Adrenal gland (tissue), 12 donors: ENCODE measurements around the gene SCOC. TPM values are rescaled to one million over a fixed set of nuclear protein-coding genes. Genes with fewer than 3 reads are reported as not detected.

Experiments used
- DNase-seq, 7 donors: peaks; one replicate each; pipeline ENCODE4 v3.0.0-alpha.2; 2019 to 2020
- H3K27ac ChIP-seq, 5 donors: fragments of 200-600 bp; sonication (generic) in 4 of 5; 1 replicate in 3 of 5; 2 replicates in 2 of 5; pipeline versions ENCODE4 v1.5.1 to v1.8.0; 2016 to 2020; ENCODE audit warnings: mild to moderate bottlenecking in 1 of 5
- H3K27me3 ChIP-seq: fragments of 200-600 bp; 2 replicates; pipeline ENCODE4 v1.8.0; 2021
- H3K36me3 ChIP-seq, 2 donors: fragments of 200-600 bp; replicated peaks in 1 of 2; 1 replicate in 1 of 2; 2 replicates in 1 of 2; pipeline versions ENCODE4 v1.5.1 to v1.8.0; 2018 to 2022
- H3K4me1 ChIP-seq, 2 donors: fragments of 200-600 bp; replicated peaks in 1 of 2; 1 replicate in 1 of 2; 2 replicates in 1 of 2; pipeline versions ENCODE4 v1.5.1 to v1.8.0; 2018 to 2021
- H3K4me3 ChIP-seq, 4 donors: fragments of 200-600 bp; sonication (generic) in 3 of 4; one replicate each; pipeline ENCODE4 v1.5.1; 2016 to 2018
- H3K9me3 ChIP-seq, 3 donors: fragments of 200-600 bp; sonication (generic) in 1 of 3; replicated peaks in 1 of 3; 1 replicate in 2 of 3; 2 replicates in 1 of 3; pipeline versions ENCODE4 v1.5.1 to v1.8.0; 2016 to 2021
- CTCF ChIP-seq, 6 experiments: fragments of 450-650 bp in 4 of 6; fragments of 200-600 bp in 2 of 6; sonication (generic) in 1 of 6; IDR thresholded peaks; 1 replicate in 5 of 6; 2 replicates in 1 of 6; pipeline versions ENCODE4 v1.5.1 to v1.8.0; 2016 to 2021; ENCODE audit warnings: antibody characterized with exemption in 6 of 6, mild to moderate bottlenecking in 2 of 6, moderate library complexity in 1 of 6
- POLR2A ChIP-seq, 2 donors: fragments of 450-650 bp; IDR thresholded peaks; one replicate each; pipeline ENCODE4 v1.6.1; 2017; ENCODE audit warnings: antibody characterized with exemption in 2 of 2, mild to moderate bottlenecking in 2 of 2, moderate library complexity in 1 of 2
- WGBS, 4 donors: extraction: QIAGEN DNeasy Blood & Tissue Kit in 2 of 4; methylation state at CpG; one replicate each; pipeline versions ENCODE4 v1.1.5 to v1.1.7; 2013 to 2017; 5-methylcytosine and 5-hydroxymethylcytosine counted together
- intact Hi-C, 2 donors: fragments of 100-400 bp; cut with DNase I; formaldehyde crosslinking; loops; one replicate each; pipeline versions ENCODE4 v1.14.1 to v1.15.0; 2022 to 2023
- polyA plus RNA-seq, 3 donors: library from polyadenylated mRNA; stranded (reverse); fragments of 200-250 nt in 2 of 3; fragments of 350-450 nt in 1 of 3; fragmentation: Illumina TruSeq in 1 of 3; extraction: RNeasy Lipid Tissue Mini Kit (QIAGEN cat#74804) in 1 of 3; gene quantifications; one replicate each; pipeline ENCODE4 v1.2.3, GENCODE V29; 2013 to 2014
- total RNA-seq, 9 donors: library from RNA; depleted of rRNA in 4 of 9; stranded (reverse); fragments of >200 nt in 4 of 9; fragments of 120-200 nt in 1 of 9; fragmentation: NEBNext Ultra II Directional in 1 of 9; extraction: Animal tissue kit (Norgen Biotek cat#: 25700) in 1 of 9; gene quantifications; one replicate each; pipeline versions ENCODE4 v1.1.0 to v1.2.4, GENCODE V29; 2013 to 2023
- donor health status: healthy with polysubstance abuse.
- donor health status: Bipolar disorder and iron deficiency.
- donor health status: DM: yes; HTN: yes; CAD: no.
- donor health status: DM: no; HTN: no; CAD: no.
- donor health status: DM: no; HTN: no; CAD: no.
- donor health status: DM: yes; HTN: yes; CAD: no.

The SCOC gene
- total and polyA plus RNA-seq, 12 donors = 28.5 to 101 (median 46.1) TPM

GRCh38 chr4:140363558-140363957 lies 9.9 kb upstream of the SCOC start:
- Histone ChIP-seq H3K27ac (no peak overlapping the region), H3K9me3 (no peaks in the 10 kb centered on the region), H3K4me3 (no peak overlapping the region), H3K4me1 (no peaks in the 10 kb centered on the region), H3K27me3 (no peaks in the 10 kb centered on the region), H3K36me3 (no peaks in the 10 kb centered on the region)
- DNase-seq = no peak
- intact Hi-C loops = loop anchor here (5.0 to 10.0 kb wide), 3 partner anchors 241 to 491 kb away; no protein-coding TSS in a partner anchor
- TF ChIP-seq POLR2A (IDR thresholded peaks at IDR 0.05) (no peak), CTCF (IDR thresholded peaks at IDR 0.05) (no peak)

- no peak overlapping the region for H3K27ac ChIP-seq
- H3K4me3 ChIP-seq = no peak overlapping the region
- no peak for DNase-seq
- H3K27me3 ChIP-seq = no peaks in the 10 kb centered on the region
- no peaks in the 10 kb centered on the region for H3K9me3 ChIP-seq
- WGBS, 4 donors = 44 to 52% (median 49%) methylated on average over 2 of the region's 2 CpGs
- TF ChIP-seq POLR2A (IDR thresholded peaks at IDR 0.05) (no peak), CTCF (IDR thresholded peaks at IDR 0.05) (no peak)
- peaks cover 0 to 5% of the 10 kb centered on the region in 2 donors for H3K4me1 ChIP-seq
- intact Hi-C loops = loop anchor here in 1 of 2 donors (10.0 kb wide), 2 partner anchors 237 to 487 kb away; no protein-coding TSS in a partner anchor
- H3K36me3 ChIP-seq = no peaks in the 10 kb centered on the region
Measured at GRCh38 chr4:140367738-140368137, 5.7 kb upstream of the SCOC start.

GRCh38 chr4:140368686-140369085 lies 4.8 kb upstream of the SCOC start:
- no peak for DNase-seq
- Histone ChIP-seq H3K27me3 (no peaks in the 10 kb centered on the region), H3K27ac (no peak overlapping the region), H3K4me3 (no peak overlapping the region), H3K36me3 (no peaks in the 10 kb centered on the region), H3K4me1 (peaks cover 0 to 6% of the 10 kb centered on the region in 2 donors), H3K9me3 (no peaks in the 10 kb centered on the region)
- intact Hi-C loops = loop anchor here in 1 of 2 donors (10.0 kb wide), 2 partner anchors 236 to 486 kb away; no protein-coding TSS in a partner anchor
- TF ChIP-seq CTCF (IDR thresholded peaks at IDR 0.05) (no peak), POLR2A (IDR thresholded peaks at IDR 0.05) (no peak)
- 76 to 88% (median 81%) methylated on average over 3 of the region's 3 CpGs for WGBS, 4 donors

GRCh38 chr4:140372751-140373327 lies 607 bp upstream of the SCOC start:
- H3K4me3 ChIP-seq = peak overlapping the region in 3 of 4 donors; percentile 64 to 80 (median 77)
- peak; percentile 9 to 60 (median 40) for TF ChIP-seq CTCF (IDR thresholded peaks at IDR 0.05)
- TF ChIP-seq POLR2A (IDR thresholded peaks at IDR 0.05) = peak in 1 of 2 donors; percentile 22
- no peaks in the 10 kb centered on the region for H3K9me3 ChIP-seq
- H3K4me1 ChIP-seq = peaks cover 5 to 38% of the 10 kb centered on the region in 2 donors
- no peaks in the 10 kb centered on the region for H3K27me3 ChIP-seq
- H3K27ac ChIP-seq = peak overlapping the region; percentile 66 to 84 (median 80)
- WGBS, 4 donors = 0 to 1% (median 1%) methylated on average over 21 of the region's 21 CpGs
- intact Hi-C loops = no loop called here
- DNase-seq = peak in 4 of 7 donors; percentile 11 to 53 (median 14)
- no peaks in the 10 kb centered on the region for H3K36me3 ChIP-seq
